ENCODE data around the gene APPL1. TPM values are rescaled to one million over a fixed set of nuclear protein-coding genes. Genes with fewer than 3 reads are reported as not detected.

The APPL1 gene
- total RNA-seq, 4 donors from 2014 or later = 34.1 to 62.0 (median 50.0) TPM

- no peak for DNase-seq (ENCODE audit: low spot score)
- TF ChIP-seq CTCF (IDR thresholded peaks at IDR 0.05) = no peak
- ATAC-seq (ENCODE audit: low FRiP score) = no peak
Observed at GRCh38 chr3:57206423-57206822, 21.1 kb upstream of the APPL1 start.

- DNase-seq (ENCODE audit: low spot score) (no peak), ATAC-seq (ENCODE audit: low FRiP score) (peak; percentile 35)
- no peak for TF ChIP-seq CTCF (IDR thresholded peaks at IDR 0.05)
Observed at GRCh38 chr3:57221883-57222282, 5.6 kb upstream of the APPL1 start.

- no peak for TF ChIP-seq CTCF (IDR thresholded peaks at IDR 0.05)
- DNase-seq (ENCODE audit: low spot score) (no peak), ATAC-seq (ENCODE audit: low FRiP score) (no peak)
Observed at GRCh38 chr3:57224856-57225255, 2.7 kb upstream of the APPL1 start.

GRCh38 chr3:57226176-57226575 lies 1.4 kb upstream of the APPL1 start:
- no peak for TF ChIP-seq CTCF (IDR thresholded peaks at IDR 0.05)
- DNase-seq (ENCODE audit: low spot score) = no peak
- ATAC-seq (ENCODE audit: low FRiP score) = no peak

GRCh38 chr3:57227930-57228751 lies 612 bp downstream of the APPL1 start:
- no peak for TF ChIP-seq CTCF (IDR thresholded peaks at IDR 0.05)
- ATAC-seq (ENCODE audit: low FRiP score) (peak; percentile 81), DNase-seq (ENCODE audit: low spot score) (no peak)

GRCh38 chr3:57230006-57230405 lies 2.5 kb downstream of the APPL1 start:
- no peak for ATAC-seq (ENCODE audit: low FRiP score)
- TF ChIP-seq CTCF (IDR thresholded peaks at IDR 0.05) = no peak
- DNase-seq (ENCODE audit: low spot score) = no peak

GRCh38 chr3:57233799-57234198 lies 6.3 kb downstream of the APPL1 start:
- DNase-seq (ENCODE audit: low spot score) (no peak), ATAC-seq (ENCODE audit: low FRiP score) (no peak)
- TF ChIP-seq CTCF (IDR thresholded peaks at IDR 0.05) = no peak

Data from omental fat pad (tissue), 4 donors.